GM21515 (cell line): ENCODE data around the gene SLC16A10.
A peak's percentile ranks its signal among the peaks of the same experiment; 100 is the strongest.
"Not testable (repeated sequence)": the region's sequence is repeated elsewhere in the genome, so short reads cannot be mapped to it uniquely, and the experiment has no call there.

Experiments
- ATAC-seq: cut with Tn5 transposase; IDR thresholded peaks from one replicate; pipeline ENCODE4 v1.9.1; 2021; ENCODE audit not compliant: unreplicated experiment

Gene SLC16A10

DNA sequence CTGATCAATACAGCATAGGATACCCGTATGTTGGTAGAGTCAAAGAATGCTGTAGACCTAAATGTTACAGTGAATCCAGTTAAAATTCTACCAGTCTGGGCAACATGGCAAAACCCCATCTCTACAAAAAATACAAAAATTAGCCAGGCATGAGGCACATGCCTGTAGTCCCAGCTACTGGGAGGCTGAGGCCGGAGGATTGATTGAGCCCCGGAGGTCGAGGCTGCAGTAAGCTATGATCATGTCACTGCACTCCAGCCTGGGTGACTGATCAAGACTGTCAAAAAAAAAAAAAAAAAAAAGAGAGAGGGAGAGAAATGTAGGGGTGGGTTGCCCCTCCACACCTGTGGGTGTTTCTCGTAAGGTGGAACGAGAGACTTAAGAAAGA is 167.5 kb downstream of the SLC16A10 start:
- ATAC-seq: no peak

DNA sequence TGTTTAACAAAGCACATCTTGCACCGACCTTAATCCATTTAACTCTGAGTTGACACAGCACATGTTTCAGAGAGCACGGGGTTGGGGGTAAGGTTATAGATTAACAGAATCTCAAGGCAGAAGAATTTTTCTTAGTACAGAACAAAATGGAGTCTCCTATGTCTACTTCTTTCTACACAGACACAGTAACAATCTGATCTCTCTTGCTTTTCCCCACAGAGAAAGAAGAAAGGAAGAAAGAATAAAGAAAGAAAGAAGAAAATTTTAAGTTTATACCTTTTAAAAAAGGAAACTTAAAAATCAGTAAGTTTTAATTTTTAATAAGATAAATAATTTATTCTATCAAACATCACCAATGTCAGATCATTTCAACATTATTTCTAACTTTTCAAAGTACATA is 168.5 kb downstream of the SLC16A10 start:
- not testable (repeated sequence) for ATAC-seq

DNA sequence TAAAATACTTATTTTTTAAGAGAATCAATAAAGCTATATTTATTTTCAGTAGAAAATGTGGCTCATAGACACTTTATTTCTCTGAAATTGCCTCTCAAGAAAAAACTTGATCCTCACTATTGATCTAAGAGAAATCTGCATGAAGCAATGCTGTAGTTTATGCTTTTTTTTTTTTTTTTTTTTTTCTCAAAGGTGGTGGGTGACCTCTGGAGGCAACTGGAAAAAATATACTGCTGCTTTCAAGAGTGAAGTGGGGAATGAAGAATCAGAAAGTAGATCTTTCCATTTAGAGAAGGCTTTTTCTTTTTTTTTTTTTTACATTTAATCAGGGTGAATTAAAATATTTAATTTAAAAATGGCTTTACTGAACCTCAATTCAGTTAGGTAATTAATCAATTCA is 169.3 kb downstream of the SLC16A10 start:
- ATAC-seq: no peak

DNA sequence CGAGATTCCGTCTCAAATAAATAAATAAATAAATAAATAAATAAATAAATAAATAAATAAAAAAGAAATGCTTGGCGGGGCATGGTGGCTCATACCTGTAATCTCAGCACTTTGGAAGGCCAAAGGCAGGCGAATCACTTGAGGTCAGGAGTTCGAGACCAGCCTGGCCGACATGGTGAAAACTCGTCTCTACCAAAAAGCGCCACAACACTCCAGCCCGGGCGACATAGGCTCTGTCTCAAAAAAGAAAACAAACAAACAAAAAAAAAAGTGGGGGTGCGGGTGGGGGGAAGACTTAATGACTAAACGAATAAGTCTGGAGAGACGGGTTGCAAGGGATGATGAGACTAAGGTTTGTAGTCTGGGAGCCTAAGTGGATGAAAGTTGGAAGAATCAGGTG is 170.7 kb downstream of the SLC16A10 start:
- no peak for ATAC-seq

DNA sequence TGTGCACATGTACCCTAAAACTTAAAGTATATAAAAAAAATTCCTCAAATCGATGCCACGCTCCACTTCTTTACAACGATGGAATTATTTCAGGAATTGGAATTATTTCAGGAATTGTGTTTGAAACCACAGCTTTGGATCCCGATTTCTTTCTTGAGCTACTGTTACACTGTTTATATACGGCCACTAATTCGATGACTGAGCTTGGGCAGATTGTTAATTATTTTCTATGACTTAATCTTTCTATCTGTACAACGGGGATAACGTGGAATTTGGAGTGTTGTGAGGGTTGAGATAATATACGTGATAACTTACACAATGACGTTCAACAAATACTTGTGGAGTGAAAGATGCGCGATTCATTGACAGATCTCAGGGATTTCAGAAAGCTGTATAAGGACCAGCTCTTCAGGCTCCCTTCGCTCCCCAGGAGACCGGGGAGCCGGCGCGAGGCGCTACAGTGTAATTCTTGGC is 171.3 kb downstream of the SLC16A10 start:
- ATAC-seq: no peak

DNA sequence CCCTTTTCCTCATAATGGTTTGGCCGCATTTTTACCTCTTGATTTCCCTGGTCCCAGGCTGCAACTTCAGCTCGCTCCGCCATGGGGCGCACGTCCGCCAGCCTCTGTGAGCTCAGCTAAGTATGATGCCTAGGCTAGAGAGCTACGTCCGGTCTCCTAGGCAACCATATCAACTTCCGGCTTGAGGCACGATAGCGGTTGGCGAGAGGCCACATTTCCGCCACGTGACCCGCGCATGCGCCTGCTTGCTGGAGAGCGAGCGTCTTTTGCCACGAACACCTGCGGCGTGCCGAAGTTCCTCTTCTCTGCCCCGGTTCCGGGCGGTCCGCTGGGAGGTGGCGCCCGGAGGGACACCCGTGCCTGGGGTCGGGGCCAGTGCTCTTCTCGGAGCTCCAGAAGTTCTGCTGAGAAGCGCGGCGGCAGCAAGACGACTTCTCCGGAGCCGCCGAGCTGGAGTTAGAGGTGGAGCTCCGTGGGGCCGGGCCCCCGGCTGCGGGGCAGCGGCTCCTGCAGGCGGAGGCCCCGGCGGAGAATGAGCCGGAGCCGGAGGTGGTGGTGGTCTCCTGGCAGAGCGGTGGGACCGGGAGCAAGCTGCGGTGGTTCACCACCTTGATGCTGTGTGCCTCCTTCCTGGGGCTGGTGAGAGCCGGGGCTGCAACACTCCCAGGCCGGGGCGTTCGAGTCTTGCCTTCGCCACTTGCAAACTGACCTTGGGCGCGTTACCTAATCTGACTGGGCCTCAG is 172.0 kb downstream of the SLC16A10 start:
- ATAC-seq: peak; percentile 99

DNA sequence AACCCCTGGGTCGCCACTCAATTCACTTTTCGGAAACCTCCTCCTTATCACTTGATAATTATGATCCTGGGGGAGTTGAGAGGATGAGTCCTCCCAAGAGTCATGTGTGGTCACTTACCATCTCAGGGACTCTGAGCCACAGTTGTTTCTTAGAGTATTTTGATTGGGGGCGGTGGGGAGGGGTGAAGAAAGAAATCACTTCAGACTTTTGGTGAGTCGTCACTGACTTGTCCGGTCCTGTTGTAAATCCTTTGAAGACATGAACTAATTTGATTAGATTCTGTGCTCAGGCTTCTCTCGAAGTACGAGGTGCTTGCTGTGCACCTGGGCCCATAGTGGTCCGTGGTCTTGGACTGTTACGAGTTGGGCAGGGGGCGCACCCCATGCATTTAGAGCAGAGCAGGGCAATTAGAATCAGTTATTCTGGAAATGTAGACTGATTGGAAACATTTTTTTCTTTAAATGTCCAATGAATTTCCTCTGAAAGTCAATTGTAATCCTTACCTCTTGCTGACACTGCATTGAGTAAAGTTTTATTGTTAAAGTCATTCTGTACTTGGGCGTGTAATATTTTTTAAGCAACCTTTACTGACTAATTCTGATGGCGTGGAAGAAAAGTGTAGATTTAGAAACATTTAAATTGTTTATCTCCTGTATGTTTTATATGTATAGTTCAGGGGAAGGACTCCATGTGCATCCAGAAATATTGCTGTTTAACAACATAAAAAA is 173.4 kb downstream of the SLC16A10 start:
- no peak for ATAC-seq

DNA sequence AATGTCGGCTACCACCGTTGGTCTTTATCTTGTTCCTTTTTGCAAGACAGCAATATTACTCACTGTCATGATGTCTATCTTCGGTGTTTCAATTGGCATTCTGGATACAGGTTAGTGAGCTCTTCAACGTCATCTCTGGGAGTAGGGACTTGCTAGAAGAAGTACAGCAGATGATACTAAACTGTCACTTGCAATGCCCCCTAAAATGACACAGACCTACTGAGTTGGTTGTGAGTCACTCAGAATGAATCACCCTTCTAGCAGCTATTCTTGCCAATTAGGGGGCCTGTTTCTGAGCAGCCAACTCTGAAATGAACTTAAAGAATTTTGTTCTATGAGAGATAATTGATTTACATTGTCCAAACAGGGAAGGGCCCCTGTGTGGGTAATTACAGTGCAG is 176.5 kb downstream of the SLC16A10 start:
- no peak for ATAC-seq

DNA sequence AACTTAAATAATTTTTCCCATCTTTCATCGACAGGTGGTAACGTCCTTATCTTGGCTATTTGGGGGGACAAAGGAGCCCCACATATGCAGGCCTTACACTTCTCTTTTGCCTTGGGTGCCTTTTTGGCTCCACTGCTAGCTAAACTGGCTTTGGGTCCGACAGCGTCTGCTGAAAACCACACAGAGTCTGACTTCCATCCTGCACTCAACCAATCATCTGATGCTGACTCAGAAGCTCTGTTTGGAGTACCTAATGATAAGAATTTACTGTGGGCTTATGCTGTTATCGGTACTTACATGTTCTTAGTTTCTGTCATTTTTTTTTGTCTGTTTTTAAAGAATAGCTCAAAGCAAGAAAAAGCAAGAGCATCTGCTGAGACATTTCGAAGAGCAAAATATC is 178.5 kb downstream of the SLC16A10 start:
- no peak for ATAC-seq

DNA sequence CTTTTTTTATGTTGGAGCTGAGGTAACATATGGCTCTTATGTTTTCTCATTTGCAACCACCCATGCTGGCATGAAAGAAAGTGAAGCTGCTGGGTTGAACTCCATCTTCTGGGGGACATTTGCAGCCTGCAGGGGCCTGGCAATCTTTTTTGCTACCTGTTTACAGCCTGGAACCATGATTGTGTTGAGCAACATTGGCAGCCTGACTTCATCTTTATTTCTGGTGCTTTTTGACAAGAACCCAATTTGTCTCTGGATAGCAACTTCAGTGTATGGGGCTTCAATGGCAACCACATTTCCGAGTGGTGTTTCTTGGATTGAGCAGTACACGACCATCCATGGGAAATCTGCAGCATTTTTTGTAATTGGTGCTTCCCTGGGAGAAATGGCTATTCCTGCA is 179.0 kb downstream of the SLC16A10 start:
- no peak for ATAC-seq

DNA sequence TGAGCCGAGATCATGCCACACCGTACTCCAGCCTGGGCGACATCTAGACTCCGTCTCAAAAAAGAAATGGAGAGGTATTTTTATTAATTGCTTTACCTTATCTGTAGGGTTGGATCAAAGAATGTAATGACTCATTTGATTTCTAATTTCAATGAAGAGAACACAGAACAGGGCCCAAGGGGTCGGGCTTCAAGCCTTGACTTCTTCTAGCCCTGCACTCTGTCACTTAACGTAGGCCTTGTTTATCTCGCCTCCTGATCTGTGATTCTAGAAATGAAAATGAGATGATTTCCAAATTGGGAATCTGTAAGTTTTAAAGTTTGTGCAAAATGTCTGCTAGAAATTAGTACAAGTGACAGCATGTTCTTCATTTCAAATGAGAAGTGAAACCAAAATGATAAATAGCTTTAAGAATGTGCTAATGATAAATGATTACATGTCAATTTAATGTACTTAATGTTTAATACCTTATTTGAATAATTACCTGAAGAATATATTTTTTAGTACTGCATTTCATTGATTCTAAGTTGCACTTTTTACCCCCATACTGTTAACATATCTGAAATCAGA is 180.5 kb downstream of the SLC16A10 start:
- ATAC-seq: no peak

DNA sequence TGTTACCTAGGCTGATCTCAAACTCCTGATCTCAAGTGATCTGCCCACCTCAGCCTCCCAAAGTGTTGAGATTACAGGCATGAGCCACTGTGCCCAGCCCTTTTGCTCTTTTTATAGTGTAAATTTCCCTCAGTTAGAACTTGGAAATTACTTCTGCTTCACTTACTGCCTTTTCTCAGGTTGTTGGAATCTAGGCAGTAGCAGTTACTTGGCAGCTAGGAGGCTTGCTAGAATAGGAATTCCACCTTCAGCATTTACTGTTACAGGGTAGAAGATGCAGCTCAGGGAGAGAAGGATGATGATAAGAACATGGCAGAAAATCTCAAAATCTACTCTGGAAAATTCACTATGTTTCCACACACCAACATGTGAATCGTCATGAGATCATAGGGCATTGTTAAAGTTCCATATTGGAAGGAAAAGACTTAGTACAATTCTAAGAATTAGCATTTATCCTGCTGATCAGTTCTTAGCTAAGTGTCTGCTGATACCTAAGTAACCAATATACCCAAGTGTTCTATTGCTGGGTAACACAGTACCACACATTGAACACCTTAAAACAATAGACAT is 182.2 kb downstream of the SLC16A10 start:
- no peak for ATAC-seq

DNA sequence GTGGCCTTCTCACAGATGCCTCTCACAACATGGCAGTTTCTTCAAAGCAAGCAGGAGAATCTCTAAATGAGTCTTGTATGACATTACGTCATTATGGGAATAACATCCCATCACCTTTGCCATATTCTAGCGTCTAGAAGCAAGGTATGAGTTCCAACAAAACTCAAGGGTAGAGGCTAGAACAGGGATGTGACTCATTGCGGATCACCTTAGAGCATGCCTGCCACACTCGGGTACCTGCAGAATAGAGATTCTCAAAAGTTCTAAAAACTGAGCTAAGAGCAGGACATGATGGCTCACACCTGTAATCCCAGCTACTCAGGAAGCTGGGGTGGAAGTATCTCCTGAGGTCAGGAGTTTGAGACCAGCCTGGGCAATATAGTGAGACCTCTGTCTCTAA is 182.8 kb downstream of the SLC16A10 start:
- no peak for ATAC-seq

DNA sequence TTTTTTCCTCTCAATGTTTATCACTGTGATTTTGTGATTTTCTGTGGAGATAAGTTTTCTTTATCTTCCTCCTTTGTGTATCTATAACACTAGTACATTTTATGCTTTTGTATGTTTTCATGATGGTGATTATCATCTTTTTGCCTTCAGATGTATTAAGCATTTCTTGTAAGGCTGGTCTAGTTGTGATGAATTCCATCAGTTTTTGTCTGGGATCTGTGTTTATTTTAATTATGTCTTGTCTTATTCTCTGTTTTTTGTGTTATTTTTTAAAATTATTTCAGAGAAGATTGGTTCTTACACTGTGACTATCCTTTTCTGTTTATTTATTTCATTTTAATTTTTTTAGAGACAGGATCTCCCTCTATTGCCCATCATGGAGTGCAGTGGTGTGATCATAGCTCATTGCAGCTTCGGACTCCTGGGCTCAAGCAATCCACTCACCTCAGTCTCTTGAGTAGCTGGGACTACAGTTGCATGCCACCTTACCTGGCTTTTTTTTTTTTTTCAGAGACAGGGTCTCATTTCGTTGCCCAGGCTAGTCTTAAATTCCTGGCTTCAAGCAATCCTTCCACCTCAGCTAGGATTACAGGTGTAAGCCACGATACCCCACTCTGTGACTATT is 187.4 kb downstream of the SLC16A10 start:
- ATAC-seq: no peak

DNA sequence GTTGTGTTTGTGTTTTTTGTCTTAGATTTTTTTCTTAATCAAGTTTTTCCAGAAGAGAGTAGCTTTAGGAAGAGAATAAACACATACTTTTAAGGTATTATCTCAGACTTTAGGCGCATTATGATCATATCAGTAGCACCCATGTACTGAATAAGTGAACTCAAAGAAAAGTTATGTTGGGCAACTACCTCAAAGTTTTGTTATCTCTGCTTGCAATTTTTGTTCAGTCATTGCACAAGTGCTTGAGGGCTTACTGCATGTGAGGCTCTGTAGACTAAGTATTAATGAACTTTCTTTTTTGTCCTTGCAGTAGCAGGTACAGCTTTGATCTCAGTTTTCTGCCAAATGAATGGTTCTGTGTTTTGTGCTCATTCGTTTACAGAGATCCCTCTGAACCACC is 189.0 kb downstream of the SLC16A10 start:
- no peak for ATAC-seq

DNA sequence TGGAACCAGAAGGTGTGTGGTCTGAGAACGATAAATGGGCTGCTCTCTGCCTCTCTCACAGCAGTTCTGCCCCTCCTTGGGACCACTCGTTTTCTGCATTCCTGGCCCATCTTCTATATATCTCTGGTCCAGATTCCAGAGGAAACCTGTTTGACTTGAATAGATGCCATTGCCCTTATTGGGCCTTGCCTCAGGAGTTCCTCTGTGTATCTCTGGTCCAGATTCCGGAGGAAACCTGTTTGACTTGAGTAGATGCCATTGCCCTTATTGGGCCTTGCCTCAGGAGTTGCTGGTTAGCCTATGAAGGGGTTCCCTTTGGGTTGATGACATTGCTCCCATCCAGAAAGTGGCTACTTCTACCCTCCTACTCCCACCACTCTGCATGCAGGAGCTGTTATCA is 189.4 kb downstream of the SLC16A10 start:
- ATAC-seq: no peak

DNA sequence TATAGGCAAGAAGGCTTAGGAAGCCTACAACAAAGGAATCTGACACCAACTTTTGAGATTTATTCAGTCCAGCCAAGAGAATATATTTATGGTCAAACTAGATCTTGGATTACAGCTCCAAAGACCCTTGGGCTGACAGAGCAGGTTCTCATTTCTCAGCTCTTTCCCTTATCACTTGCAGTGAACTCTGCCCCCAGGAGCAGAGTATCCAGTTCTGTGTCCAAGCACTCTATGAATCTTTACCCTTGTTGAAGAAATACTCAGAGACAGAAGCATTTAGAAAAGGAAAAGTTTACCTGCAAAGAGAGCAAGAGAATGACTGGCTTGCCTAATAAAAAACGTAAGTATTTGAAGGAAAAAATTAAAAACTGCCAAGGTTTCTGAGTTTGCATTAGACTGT is 190.5 kb downstream of the SLC16A10 start:
- ATAC-seq: no peak

DNA sequence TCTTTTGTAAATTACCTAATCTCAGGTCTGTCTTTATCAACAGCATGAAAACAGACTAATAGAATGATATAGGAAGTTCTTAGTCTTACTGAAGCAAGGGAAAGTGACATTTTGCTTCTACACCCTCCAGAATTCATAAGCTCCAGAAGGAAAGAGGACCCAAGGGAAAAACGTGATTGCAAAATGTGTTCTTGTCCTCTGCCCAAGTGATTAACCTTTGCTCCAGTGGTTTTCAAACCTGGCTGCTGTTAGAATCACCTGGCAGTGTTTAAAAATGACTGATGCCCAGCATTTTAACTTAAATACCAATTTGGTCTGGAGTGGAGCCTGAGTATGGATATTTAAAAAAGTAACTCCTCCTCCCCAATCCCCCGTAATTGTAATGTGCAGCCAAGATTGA is 191.4 kb downstream of the SLC16A10 start:
- ATAC-seq: no peak

DNA sequence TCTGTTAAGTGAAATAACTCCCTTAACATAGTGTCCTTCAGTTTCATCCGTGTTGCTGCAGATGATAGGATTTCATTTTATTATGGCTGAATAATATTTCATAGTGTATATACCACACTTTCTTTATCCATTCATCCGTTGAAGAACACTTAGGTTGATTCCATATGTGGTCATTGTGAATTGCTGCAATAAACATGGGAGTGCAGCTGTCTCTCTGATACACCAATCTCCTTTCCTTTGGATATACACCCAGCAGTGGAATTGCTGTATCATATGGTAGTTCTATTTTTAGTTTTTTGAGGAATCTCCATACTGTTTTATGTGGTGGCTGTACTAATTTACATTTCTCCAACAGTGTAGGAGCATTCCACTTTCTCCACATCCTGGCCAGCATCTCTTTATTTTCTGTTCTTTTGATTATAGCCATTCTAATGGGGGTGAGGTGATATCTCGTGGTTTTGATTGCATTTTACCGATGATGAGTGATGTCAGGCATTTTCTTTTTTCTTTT is 193.2 kb downstream of the SLC16A10 start:
- ATAC-seq: no peak
